Glutamatergic neuron (in vitro differentiated cells): ENCODE results near the gene ABHD10. TPM values are rescaled to one million over a fixed set of nuclear protein-coding genes. Genes with fewer than 3 reads are reported as not detected.

Source experiments
- DNase-seq: peaks from one replicate; pipeline ENCODE4 v3.0.0; 2022
- H3K27ac Mint-ChIP-seq: one replicate; pipeline ENCODE4 v1.8.0; 2020; ENCODE audit warnings: mild to moderate bottlenecking, mixed read lengths, inconsistent platforms; ENCODE audit not compliant: unreplicated experiment
- H3K27me3 Mint-ChIP-seq: one replicate; pipeline ENCODE4 v1.8.0; 2020; ENCODE audit warnings: mild to moderate bottlenecking, moderate library complexity, mixed read lengths, inconsistent platforms; ENCODE audit not compliant: unreplicated experiment
- H3K36me3 Mint-ChIP-seq: one replicate; pipeline ENCODE4 v1.8.0; 2020; ENCODE audit warnings: mild to moderate bottlenecking, mixed read lengths, inconsistent platforms; ENCODE audit not compliant: unreplicated experiment
- H3K4me1 Mint-ChIP-seq: one replicate; pipeline ENCODE4 v1.8.0; 2020; ENCODE audit warnings: mild to moderate bottlenecking, low read depth, mixed read lengths, inconsistent platforms; ENCODE audit not compliant: unreplicated experiment
- H3K4me3 Mint-ChIP-seq: one replicate; pipeline ENCODE4 v1.8.0; 2020; ENCODE audit warnings: mild to moderate bottlenecking, mixed read lengths, inconsistent platforms; ENCODE audit not compliant: unreplicated experiment
- H3K9me3 Mint-ChIP-seq: one replicate; pipeline ENCODE4 v1.8.0; 2020; ENCODE audit warnings: mild to moderate bottlenecking, moderate library complexity, mixed read lengths, inconsistent platforms; ENCODE audit not compliant: unreplicated experiment
- CTCF ChIP-seq: fragments of 200-600 bp; sonication (generic); IDR thresholded peaks from one replicate; pipeline ENCODE4 v1.5.0; 2021; ENCODE audit not compliant: partially characterized antibody, unreplicated experiment
- total RNA-seq: library from RNA; stranded (reverse); fragmentation: NEBNext Ultra II Directional; extraction: Animal tissue kit (Norgen Biotek cat#: 25700); gene quantifications from one replicate; pipeline ENCODE4 v1.2.1, GENCODE V29; 2021; ENCODE audit not compliant: unreplicated experiment

ABHD10 gene
- total RNA-seq, 1 donor from 2014 or later = 35.9 TPM

- Mint-ChIP-seq H3K4me1 (peaks cover under 1% of the 10 kb centered on the region), H3K4me3 (no peak overlapping the region), H3K27ac (no peak overlapping the region), H3K36me3 (peaks cover 10% of the 10 kb centered on the region), H3K9me3 (no peaks in the 10 kb centered on the region), H3K27me3 (peaks cover 1% of the 10 kb centered on the region)
- no peak for TF ChIP-seq CTCF
- no peak for DNase-seq
Observed at GRCh38 chr3:112018712-112019111, 39.9 kb downstream of the ABHD10 start.

GRCh38 chr3:112019716-112020115, 40.9 kb downstream of the ABHD10 start:
- H3K36me3 Mint-ChIP-seq = peaks cover 10% of the 10 kb centered on the region
- no peak overlapping the region for H3K27ac Mint-ChIP-seq
- DNase-seq = no peak
- no peak for TF ChIP-seq CTCF
- no peaks in the 10 kb centered on the region for H3K9me3 Mint-ChIP-seq
- peaks cover under 1% of the 10 kb centered on the region for H3K4me1 Mint-ChIP-seq
- peaks cover 1% of the 10 kb centered on the region for H3K27me3 Mint-ChIP-seq
- H3K4me3 Mint-ChIP-seq = no peak overlapping the region

- peaks cover 4% of the 10 kb centered on the region for H3K4me1 Mint-ChIP-seq
- peaks cover 3% of the 10 kb centered on the region for H3K9me3 Mint-ChIP-seq
- no peak overlapping the region for H3K27ac Mint-ChIP-seq
- DNase-seq = no peak
- peaks cover 1% of the 10 kb centered on the region for H3K27me3 Mint-ChIP-seq
- TF ChIP-seq CTCF = no peak
- no peak overlapping the region for H3K4me3 Mint-ChIP-seq
- peaks cover 10% of the 10 kb centered on the region for H3K36me3 Mint-ChIP-seq
Observed at GRCh38 chr3:112020674-112021085, 41.9 kb downstream of the ABHD10 start.

GRCh38 chr3:112027142-112027541, 48.3 kb downstream of the ABHD10 start:
- no peak overlapping the region for H3K27ac Mint-ChIP-seq
- H3K9me3 Mint-ChIP-seq = peaks cover 5% of the 10 kb centered on the region
- peaks cover 5% of the 10 kb centered on the region for H3K4me1 Mint-ChIP-seq
- no peak for TF ChIP-seq CTCF
- H3K27me3 Mint-ChIP-seq = no peaks in the 10 kb centered on the region
- H3K36me3 Mint-ChIP-seq = peaks cover 2% of the 10 kb centered on the region
- DNase-seq = no peak
- peak overlapping the region; percentile 20 for H3K4me3 Mint-ChIP-seq

- no peak for TF ChIP-seq CTCF
- Mint-ChIP-seq H3K27ac (no peak overlapping the region), H3K4me3 (no peak overlapping the region), H3K36me3 (no peaks in the 10 kb centered on the region), H3K27me3 (no peaks in the 10 kb centered on the region), H3K4me1 (peaks cover 11% of the 10 kb centered on the region), H3K9me3 (peaks cover 5% of the 10 kb centered on the region)
- DNase-seq = no peak
Observed at GRCh38 chr3:112027826-112028225, 49.0 kb downstream of the ABHD10 start.
